GM19324 (cell line): ENCODE measurements around the gene SLC37A1.

Source experiments
- ATAC-seq: cut with Tn5 transposase; IDR thresholded peaks from one replicate; pipeline ENCODE4 v1.9.1; 2021; ENCODE audit warnings: mild to moderate bottlenecking, moderate library complexity; ENCODE audit not compliant: unreplicated experiment, low FRiP score

SLC37A1 gene

DNA sequence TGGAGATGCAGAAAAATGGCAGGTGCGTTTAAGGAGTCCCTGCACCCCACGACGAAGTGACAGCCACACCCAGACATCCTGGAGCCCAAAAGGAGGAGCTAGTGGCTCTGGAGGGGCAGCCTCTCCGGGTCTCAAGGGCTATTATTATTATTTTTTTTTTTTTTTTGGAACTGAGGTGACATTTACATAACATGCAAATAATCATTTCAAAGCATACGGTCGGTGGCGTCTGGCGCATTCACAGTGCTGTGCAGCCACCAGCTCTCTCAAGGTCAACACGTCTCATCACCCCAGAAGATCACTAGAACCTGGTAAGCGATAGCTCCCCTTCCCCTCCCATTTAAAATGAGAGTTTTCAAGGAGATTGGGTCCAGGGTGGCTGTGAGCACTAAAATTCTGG lies 72.2 kb downstream of the SLC37A1 start:
- no peak for ATAC-seq

DNA sequence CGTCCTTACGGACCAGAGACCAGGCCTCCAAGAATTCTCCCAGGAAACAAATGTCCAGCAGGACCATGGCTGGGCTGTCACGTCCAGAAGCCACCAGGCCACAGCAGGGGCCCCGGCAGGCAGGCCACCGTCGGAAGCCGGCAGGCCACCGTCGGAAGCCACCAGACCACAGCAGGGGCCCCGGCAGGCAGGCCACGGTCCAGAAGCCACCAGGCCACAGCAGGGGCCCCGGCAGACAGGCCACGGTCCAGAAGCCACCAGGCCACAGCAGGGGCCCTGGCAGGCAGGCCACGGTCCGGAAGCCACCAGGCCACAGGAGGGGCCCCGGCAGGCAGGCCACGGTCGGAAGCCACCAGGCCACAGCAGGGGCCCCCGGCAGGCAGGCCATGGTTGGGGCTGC lies 72.8 kb downstream of the SLC37A1 start:
- no peak for ATAC-seq

DNA sequence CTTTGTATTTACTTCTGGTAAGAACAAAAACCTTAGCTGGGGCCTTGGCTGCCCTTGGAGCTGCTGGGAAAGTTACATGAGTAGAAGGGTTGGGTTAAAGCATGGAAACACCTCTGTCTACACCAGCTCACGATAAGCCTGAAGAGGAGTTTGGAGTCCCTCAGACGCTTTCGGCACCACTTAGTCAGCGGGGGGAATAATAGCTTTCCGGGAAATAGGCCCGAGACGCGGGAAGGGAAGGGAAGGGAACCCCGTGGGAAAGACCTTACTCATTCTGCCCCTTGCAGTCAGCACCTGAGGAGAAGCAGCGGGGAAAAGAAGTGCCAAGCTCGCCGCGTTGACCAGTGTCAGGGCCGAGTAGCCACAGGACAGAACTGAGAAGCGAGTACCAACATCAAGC lies 73.4 kb downstream of the SLC37A1 start:
- ATAC-seq: no peak

DNA sequence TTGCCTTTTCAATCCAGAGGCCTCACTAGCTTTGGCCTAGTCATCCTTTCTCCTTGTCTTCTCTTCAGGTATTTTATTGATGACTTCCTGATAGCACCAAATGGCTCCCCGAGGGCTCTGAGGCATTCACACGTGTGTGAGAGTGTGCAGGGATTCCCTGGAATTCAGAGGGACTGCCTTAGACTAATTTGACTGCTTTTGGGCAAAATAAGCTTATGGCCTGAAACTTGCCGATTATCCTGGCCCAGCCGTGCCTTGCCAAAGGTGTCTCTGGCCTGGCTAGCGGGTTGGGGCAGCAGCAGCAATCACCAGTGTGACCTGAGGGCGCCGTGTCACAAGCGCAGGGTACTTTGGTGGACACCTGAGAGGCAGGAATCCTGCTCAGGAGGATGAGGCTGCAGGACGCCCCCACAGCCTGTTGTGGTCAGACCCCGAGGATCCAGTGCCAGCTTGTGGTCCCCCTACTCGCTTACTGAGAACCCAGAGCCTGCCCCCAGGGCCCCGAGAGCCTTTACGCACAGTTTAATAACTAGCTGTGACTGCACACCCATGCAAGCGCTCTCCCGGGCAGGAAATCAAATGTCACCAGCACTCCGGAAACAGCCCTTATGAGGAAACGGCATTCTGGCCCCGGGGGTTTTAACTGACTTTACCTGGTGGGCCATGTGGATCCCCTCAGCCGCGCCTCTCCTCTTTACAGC lies 76.9 kb downstream of the SLC37A1 start:
- ATAC-seq: no peak

DNA sequence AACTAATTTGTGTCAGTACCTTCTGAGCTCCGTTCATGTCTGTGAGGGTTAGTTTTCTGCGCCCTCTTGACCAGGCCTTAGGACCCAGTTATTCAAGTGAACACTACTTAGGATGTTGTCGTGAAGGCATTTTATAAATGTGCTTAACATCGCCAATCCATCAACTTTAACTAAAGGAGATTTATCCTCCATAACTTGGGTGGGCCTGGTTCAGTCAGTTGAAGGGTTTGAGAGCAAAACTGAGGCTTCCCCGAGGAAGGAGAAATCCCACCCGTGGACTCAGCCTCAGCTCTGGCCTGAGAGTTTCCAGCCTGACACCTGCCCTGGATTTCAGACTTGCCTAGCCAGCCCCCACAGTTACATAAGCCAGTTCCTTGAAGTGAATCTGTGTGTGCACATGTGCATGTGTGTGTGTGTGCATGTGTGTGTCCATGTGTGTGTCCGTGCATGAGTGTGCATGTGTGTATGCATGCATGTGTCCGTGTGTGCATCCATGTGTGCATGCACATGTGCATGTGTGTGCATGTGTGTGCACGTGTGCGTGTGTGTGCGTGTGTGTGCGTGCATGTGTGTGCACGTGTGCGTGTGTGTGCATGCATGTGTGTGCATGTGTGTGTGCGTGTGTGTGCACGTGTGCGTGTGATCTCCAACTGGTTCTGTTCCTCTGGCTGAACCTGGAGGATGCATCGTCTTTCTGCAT lies 77.7 kb downstream of the SLC37A1 start:
- no peak for ATAC-seq

GRCh38 chr21:42592156-42592820 lies 78.6 kb downstream of the SLC37A1 start:
- no peak for ATAC-seq

GRCh38 chr21:42593007-42593814 lies 79.6 kb downstream of the SLC37A1 start:
- no peak for ATAC-seq

GRCh38 chr21:42594616-42595282 lies 81.1 kb downstream of the SLC37A1 start:
- ATAC-seq: no peak

DNA sequence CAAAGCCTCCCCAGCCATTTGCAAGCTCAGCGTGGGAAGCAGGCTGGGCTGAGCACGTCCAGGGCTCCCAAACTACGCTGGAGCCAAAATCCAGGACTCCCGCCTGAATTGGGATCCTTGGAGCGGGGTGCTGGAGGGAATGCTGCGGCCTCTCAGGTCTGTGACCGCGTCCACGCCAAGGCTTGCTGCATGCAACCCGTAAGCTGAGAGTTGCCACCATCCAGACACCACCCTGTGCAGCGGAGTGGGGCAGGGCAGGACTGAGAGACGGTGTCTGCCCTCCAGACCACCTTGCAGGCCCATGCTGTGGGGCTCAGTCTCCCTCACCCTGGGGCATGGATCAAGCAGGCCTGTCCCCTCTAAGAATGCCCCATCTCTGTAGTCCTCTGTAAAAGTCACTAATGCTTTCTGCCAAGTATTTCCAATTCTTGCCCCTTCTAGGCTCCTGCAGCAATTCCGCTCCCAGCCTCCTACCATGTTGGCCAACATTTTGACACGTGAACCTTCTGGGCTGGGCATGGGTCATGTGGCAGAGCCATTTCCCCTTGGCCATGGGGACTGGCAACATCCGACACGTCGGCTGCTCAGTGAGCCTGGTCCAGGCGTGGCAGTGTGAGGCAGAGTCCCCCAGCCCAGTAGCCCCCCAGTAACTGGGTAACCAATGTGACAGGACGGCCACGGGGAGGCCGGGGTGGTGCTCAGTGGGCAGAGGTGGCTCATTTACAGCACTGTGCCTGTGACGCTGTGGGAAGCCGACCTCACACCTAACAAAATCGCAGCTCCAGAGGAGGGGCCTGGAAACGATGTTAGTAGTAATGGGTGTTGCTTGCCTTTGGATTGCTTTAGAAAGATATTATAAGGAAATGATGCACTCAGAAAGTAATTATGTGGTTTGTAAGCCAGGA lies 81.9 kb downstream of the SLC37A1 start:
- ATAC-seq: no peak

- no peak for ATAC-seq
These were observed 83.0 kb downstream of the SLC37A1 start for GRCh38 chr21:42596657-42597056.

- ATAC-seq: no peak
These were observed 84.0 kb downstream of the SLC37A1 start for GRCh38 chr21:42597487-42598158.

GRCh38 chr21:42598159-42598735 lies 84.6 kb downstream of the SLC37A1 start:
- ATAC-seq: no peak

DNA sequence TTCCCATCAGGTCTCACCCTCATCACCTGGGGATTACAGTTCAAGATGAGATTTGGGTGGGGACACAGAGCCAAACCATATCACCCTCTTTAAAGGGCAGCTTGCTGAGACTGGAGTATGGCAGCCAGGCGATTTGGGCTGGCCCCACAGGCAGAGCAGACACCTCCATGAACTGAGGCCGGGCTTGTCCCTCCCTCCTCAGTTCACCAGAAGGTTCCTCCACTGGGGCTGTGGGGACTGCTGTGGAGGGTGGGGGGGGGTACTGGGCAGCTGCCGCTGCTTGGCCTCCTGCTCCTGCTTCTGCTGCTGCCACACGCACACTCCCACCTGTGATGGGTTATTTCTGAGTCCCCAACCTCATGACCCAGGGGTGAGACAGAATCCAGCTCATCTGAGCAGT lies 85.8 kb downstream of the SLC37A1 start:
- no peak for ATAC-seq

GRCh38 chr21:42599962-42600361 lies 86.3 kb downstream of the SLC37A1 start:
- ATAC-seq: no peak

DNA sequence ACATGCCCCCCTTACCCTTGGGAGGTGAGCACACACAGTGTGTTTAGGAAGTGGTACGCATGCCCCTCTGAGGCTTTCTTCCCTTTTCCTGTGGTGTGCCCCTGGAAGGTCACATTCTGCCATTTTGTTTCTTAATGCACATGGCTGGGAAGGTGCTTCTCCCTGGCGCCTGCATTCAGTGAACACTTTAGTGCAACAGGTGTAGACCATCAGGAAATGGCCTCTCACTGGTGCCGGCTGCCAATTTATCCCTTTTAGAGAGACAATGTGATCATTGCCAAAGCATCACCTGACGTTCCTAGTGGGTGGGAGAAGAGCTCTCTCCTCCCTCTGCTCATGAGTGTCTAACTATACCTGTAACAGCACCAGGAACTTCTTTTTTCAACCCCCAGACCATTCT lies 88.0 kb downstream of the SLC37A1 start:
- no peak for ATAC-seq

GRCh38 chr21:42607102-42607501 lies 93.5 kb downstream of the SLC37A1 start:
- no peak for ATAC-seq

- no peak for ATAC-seq
These were observed 94.0 kb downstream of the SLC37A1 start for GRCh38 chr21:42607525-42608102.

- no peak for ATAC-seq
These were observed 94.8 kb downstream of the SLC37A1 start for GRCh38 chr21:42608446-42608845.
